ENCODE measurements around the gene TACC3.
"Not testable (repeated sequence)": the region's sequence is repeated elsewhere in the genome, so short reads cannot be mapped to it uniquely, and the experiment has no call there.

TACC3 gene

DNA sequence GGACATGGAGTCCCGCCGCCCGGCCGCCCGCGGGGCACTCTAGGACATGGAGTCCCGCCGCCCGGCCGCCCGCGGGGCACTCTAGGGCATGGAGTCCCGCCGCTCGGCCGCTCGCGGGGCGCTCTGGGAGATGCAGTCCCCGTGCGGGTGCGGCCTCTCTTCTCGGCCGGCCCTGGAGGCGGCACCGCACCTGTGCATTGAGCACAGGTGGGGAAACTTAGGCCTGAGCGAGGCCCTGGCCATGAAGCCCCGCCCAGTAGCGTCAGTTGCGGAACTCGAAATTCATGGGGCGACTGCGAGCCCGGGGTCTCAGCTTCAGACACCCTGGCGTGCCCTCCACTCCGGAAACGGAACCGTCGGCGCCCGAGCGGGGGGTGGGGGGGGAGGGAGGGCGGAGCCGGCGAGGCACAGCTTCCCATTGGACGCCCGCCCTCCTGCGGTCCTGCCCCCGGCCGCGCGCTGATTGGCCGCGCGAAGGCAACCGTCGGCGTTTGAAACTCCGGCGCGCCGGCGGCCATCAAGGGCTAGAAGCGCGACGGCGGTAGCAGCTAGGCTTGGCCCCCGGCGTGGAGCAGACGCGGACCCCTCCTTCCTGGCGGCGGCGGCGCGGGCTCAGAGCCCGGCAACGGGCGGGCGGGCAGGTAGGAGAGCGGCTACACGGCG, at the start of gene TACC3, which contains the start of gene TMEM129:
TACC3 (plus strand) TSS at position 519 of the 663 bp plus-strand sequence. CDS start 1,901 bp downstream, outside the sequence.
TMEM129 (minus strand) TSS at position 321 of the 663 bp plus-strand sequence. CDS start 486 bp downstream, outside the sequence.
- DNase-seq (ENCODE audit: low spot score) = peak; percentile 98

- no peak for DNase-seq (ENCODE audit: low spot score)
Observed at GRCh38 chr4:1673671-1674070, 47.6 kb upstream of the TACC3 start.

GRCh38 chr4:1674682-1675081, 46.6 kb upstream of the TACC3 start:
- DNase-seq (ENCODE audit: low spot score) = no peak

DNA sequence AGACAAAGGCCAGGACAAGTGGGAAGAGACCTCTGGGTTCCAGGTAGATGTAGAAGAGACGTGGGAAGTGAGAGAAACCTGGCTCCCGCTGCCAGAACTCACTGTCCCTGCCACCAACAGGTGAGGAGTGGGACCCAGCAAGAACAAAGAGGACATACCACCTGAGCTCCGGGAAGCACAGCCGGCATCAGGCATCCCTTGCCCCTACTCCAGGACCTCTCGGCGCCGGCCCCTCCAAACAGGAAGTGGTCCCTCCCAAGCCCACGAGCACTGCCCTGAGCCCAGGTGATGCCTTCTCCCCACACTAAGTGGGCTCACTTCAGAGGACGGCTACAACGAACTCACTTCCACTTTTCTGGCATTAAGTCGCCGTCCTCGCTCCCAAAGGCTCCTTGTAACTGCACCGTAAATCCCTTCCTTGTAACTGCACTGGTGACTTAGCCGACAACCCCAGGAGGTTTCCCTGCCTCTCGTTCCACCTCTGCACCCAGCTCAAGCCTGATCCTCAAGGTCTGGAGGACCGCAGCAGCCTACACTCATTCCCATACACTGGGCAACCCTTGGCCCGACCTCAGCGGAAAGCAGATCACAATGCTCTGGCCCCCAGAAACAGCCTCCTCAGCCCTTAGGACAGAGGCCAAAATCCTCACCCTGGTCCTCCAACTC, 46.1 kb upstream of the TACC3 start:
- no peak for DNase-seq (ENCODE audit: low spot score)

DNA sequence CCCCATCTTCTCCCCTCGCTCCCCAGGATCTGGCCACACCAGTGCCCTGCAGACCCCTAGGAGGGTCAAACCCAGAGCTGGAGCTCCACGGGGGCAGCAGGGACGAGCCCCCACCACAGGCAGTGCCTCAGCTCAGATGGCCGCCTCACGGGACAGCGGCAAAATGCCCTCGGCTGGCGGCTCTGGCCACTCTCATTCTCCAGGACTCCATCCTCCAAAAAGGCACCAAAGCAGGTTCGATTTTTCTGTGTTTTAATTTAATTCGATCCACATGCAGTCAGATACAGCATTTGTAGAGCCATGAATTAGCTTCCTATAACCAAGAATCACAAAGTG, 45.6 kb upstream of the TACC3 start:
- no peak for DNase-seq (ENCODE audit: low spot score)

DNA sequence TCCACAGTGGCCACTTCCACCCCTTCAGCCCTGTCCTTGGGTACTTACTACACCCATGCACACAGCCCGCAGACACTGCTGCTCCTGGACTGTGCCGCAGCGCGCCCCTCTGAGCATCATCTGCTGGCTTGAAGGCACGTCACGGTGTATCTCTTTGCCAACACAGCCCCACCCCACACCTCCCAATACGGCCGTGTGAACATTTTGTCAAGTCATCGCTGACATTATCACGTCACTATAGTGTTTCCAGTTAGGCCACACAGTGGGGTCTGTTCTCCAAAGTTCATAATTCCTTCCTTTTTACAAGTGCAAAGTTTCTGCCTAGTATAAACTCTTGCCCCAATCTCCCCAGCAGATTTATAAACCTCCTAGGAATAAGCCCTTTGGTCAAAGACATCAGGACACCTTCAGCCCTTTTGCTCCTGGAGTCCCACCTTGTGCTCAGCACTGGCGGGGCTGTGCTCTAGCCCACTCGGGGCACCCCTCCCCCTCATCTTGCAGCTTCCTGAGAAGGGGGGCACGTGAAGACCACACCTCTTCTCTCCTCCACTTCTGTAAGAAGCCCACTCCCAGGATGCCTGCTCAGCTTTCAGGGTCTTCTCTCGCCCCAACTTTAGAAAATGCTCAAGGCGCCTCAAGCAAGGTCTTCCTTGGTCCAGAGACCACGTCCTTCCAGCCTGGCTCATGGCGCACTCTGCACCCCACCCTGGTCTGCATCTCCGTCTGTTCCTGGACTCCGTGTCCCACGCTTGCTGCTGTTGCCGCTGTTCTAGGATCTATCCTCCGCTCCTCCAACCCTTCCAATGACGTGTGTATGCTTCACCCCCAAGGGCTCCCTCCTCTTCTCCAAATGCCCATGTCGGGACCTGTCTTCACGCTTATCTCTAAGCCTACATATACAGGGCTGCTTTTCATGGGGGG, 44.5 kb upstream of the TACC3 start:
- no peak for DNase-seq (ENCODE audit: low spot score)

DNA sequence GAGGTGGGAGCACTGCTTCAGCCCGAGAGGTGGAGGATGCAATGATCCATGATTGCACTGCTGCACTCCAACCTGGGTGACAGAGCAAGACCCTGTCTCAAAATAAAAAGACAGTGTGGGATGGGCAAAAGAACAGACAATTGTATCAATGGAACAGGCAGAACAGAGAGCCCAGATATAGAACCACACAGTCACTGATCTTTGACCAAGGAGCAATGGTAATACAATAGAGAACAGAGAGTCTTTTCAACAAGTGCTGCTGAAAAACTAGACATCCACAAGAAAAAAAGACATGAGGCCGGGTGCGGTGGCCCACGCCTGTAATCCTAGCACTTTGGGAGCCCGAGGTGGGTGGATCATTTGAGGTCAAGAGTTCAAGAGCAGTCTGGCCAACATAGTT, 43.1 kb upstream of the TACC3 start:
- no peak for DNase-seq (ENCODE audit: low spot score)

- DNase-seq (ENCODE audit: low spot score) = no peak
Observed at GRCh38 chr4:1682860-1683259, 38.5 kb upstream of the TACC3 start.

DNA sequence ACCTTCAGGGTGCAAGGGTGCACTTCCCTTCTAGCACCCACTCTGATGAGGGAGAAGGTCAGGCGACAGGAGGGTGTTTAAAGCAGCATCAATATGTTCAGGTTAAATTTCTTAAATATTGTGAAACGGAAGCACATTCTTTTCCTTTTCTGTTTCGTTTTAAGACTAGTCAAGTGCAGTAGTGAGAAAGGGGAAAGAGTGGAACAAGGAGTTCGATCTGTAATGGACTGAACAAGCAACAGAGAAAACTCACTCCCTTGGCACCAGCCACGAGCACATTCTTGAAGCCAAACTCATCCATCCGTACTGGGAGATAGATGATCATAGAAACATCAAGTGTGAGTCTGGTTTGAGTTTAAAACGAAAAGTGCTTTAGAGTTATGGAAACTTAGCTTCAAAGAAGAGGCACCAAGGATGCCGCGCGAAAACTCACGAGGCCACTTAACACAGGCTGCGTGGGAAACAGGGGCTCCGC, 38.0 kb upstream of the TACC3 start:
- peak; percentile 75 for DNase-seq (ENCODE audit: low spot score)

- DNase-seq (ENCODE audit: low spot score) = peak; percentile 89
Observed at GRCh38 chr4:1683736-1684505, 37.4 kb upstream of the TACC3 start, which contains the start of gene FAM53A. FAM53A (minus strand) TSS chr4:1684313; CDS start chr4:1668741, 15,572 bp downstream.

DNA sequence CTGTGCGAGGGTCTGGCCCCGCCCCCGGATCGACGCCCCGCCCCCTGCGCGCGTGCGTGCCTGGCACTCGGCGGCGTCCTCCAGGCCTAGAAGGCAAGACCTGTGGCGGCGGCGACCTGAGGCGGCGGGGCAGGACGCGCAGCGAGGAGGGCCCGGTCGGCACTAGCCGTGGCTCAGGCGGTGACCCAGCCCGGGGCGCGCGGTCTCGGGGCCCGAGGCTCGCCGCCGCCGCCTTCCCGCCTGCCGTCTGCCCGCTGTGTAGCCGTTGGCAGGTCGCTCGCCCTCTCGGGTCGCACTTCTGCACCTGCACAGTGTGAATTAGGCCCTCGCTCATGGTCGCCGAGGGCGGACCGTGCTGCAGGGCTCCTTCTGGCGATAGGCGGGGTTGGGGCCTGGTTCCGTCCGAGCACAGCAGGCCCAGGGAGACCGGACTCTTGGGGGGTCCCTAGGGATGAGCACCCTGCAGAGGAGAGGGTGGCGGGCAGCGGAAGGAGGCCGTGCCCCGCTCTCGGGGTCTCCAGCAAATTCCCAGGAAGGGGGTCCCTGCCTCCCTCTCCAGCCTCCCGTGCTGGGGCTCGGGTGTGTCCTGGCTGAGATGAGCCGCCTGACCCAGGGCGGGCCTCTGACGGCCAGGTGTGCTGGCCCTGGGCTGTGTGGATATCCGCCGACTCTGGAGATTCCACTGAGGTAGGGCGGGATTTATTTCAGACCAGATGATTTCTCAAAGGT, 36.7 kb upstream of the TACC3 start:
- DNase-seq (ENCODE audit: low spot score) = peak; percentile 5

GRCh38 chr4:1685235-1686150, 35.8 kb upstream of the TACC3 start:
- DNase-seq (ENCODE audit: low spot score) = peak; percentile 85

- DNase-seq (ENCODE audit: low spot score) = no peak
Observed at GRCh38 chr4:1686440-1687036, 34.8 kb upstream of the TACC3 start.

DNA sequence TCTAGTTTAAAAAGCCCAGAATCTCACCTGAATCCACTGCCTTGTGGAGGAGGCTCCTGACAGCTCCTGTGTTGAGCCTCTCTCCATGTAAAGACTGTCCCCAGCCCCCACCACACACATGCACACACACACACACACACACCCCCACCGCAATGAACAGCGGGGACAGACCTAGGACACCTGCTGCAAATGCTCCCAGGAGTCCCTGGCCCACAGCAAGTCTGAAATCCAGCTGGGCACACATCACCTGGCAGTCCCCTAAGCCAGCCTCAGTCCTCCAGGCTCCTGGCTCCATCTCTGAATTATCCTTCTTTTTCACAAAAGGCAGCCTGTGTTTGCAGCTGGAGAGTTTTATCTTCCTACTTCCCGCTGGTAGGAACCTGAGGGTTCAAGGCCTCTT, 30.6 kb upstream of the TACC3 start:
- DNase-seq (ENCODE audit: low spot score) = no peak

DNA sequence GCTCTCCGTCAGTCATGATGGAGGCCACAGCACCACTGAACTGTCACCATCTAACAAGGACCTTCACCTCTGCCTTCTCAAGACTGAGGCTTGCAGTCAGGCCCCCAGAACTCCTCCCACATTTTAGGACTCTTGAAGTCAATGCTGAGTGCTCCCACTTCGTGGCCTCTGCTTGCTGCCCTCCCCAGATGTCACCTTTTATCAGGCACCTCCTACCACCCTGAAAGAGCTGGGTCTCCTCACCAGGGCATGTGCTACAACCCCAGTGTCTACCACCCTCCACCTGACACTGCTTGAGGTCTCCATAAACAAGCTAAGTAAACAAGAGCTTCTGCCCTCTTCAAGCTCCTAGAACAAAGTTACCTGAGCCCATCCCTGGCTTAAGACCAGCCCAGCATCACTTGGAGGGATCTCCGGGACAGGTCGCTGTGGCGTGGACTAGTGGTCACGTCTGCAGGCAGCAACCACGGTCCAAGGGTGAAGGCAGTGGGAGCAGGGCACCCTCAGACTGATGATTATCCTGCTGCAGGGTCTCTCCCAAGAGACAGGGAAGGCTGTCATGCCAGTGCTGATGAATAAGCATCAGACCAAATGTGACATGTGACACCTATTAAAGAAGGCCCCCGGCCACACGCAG, 29.5 kb upstream of the TACC3 start:
- DNase-seq (ENCODE audit: low spot score) = no peak

DNA sequence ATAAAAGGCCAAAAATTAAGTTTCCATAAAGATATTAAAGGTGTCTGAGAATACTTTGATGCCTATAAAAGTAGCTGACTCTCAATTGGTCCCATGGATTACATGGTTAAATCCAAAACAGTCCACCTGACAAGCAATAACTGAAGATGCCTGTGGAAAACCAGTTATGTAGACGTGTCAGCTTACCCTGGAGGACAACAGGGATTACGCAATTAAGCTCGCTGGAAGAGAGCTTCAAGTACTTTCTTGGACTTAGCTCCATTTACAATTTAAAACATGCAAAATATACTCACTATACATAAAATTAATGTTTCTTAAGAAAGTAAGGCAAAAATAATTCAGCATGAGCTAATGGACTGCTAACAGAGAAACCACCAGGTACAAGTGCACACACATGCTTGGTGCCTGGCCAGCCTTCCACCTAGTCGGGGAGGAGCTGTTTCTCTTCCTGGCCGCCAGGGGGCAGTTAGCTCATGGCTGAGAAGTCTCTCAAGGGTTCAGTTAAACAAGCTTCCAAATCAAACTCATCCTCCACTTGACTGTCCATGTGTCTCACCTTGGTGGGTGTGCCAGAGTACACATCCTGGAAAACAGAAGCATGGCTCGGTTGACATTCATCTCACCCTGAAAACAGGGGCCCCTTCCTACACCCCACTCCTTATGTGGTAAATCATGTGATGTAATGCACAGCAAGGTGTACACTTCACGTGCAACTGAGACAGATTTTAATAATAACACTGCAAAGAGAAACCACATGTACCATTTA, 28.0 kb upstream of the TACC3 start:
- DNase-seq (ENCODE audit: low spot score) = peak; percentile 81

DNA sequence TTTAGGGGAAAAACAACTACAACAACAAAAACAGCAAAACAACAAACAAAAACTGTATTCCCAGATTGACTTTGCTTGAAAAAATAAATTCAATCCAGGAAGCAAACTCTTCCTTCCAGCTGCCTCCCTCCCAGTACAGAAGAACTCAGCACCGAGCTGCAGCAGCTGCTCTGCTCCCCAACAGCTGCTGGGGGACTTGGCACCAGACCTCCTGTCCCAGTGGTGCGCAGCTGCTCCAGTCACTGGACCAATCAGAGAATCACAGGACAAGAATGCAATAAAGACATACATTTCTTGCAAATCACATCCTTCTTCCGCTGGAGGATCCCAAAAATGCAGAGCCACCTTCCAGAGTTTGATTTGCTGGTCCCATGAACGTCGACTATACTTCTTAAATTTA, 25.4 kb upstream of the TACC3 start:
- DNase-seq (ENCODE audit: low spot score) = no peak

DNA sequence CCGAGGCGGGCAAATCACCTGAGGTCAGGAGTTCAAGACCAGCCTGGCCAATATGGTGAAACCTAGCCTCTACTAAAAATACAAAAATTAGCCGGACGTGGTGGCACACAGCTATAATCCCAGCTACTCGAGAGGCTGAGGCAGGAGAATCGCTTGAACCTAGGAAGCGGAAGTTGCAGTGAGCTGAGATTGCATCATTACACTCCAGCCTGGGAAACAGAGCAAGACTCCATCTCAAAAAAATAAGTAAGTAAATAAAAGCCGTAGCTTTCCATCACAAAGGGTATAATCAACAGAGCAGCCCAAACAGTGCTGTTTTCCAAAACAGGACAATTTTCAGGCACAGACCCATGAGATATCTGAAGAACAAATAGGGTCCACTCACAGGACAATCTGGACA, 19.6 kb upstream of the TACC3 start:
- DNase-seq (ENCODE audit: low spot score) = not testable (repeated sequence)

Data from kidney tubule cell (primary cell).